Gastroesophageal sphincter (tissue), 4 donors: ENCODE data around the gene DAND5. TPM values are rescaled to one million over a fixed set of nuclear protein-coding genes. Genes with fewer than 3 reads are reported as not detected.

Experiments used
- ATAC-seq: fragments of 150-250 bp; one replicate; pipeline ENCODE4 v1.9.1; 2016; ENCODE audit warnings: mild to moderate bottlenecking, moderate library complexity
- H3K27ac ChIP-seq, 4 donors: fragments of 200-600 bp; sonication (generic) in 3 of 4; 1 replicate in 3 of 4; 2 replicates in 1 of 4; pipeline ENCODE4 v1.5.1; 2016 to 2019
- H3K27me3 ChIP-seq: fragments of 200-600 bp; sonication (generic); one replicate; pipeline ENCODE4 v1.5.1; 2019
- H3K36me3 ChIP-seq, 2 donors: fragments of 200-600 bp; sonication (generic); one replicate each; pipeline ENCODE4 v1.5.1; 2019; ENCODE audit warnings: control low read depth in 1 of 2
- H3K4me1 ChIP-seq, 3 donors: fragments of 200-600 bp; sonication (generic); 1 replicate in 2 of 3; 2 replicates in 1 of 3; pipeline ENCODE4 v1.5.1; 2016 to 2019; ENCODE audit warnings: control low read depth in 2 of 3
- H3K4me3 ChIP-seq, 2 donors: fragments of 200-600 bp; sonication (generic); one replicate each; pipeline ENCODE4 v1.5.1; 2019; ENCODE audit warnings: mild to moderate bottlenecking in 1 of 2, moderate library complexity in 1 of 2
- H3K9me3 ChIP-seq, 3 donors: fragments of 200-600 bp; sonication (generic); one replicate each; pipeline ENCODE4 v1.5.1; 2017 to 2019; ENCODE audit warnings: control low read depth in 2 of 3
- CTCF ChIP-seq, 4 experiments: fragments of 200-600 bp in 2 of 4; fragments of 450-650 bp in 2 of 4; sonication (generic) in 1 of 4; IDR thresholded peaks; one replicate each; pipeline ENCODE4 v1.5.1; 2017 to 2019; ENCODE audit warnings: antibody characterized with exemption in 4 of 4, mild to moderate bottlenecking in 2 of 4, moderate library complexity in 2 of 4
- EP300 ChIP-seq: sonication (generic); formaldehyde crosslinking; IDR thresholded peaks from one replicate; pipeline ENCODE4 v1.6.1; 2017; ENCODE audit warnings: antibody characterized with exemption, mild to moderate bottlenecking
- POLR2A ChIP-seq, 2 donors: fragments of 450-650 bp; IDR thresholded peaks; one replicate each; pipeline ENCODE4 v1.6.1; 2017; ENCODE audit warnings: antibody characterized with exemption in 2 of 2, mild to moderate bottlenecking in 2 of 2, moderate library complexity in 1 of 2
- POLR2AphosphoS5 ChIP-seq: sonication (generic); formaldehyde crosslinking; IDR thresholded peaks from one replicate; pipeline ENCODE4 v1.6.1; 2017; ENCODE audit warnings: antibody characterized with exemption
- WGBS, 2 donors: methylation state at CpG; one replicate each; pipeline ENCODE4 v1.1.5; 2018; ENCODE audit warnings: low coverage in 1 of 2; 5-methylcytosine and 5-hydroxymethylcytosine counted together
- total RNA-seq, 4 donors: library from RNA; depleted of rRNA; stranded (reverse); fragments of >200 nt; gene quantifications; one replicate each; pipeline ENCODE4 v1.1.0, GENCODE V29; 2016

The DAND5 gene
- total RNA-seq, 4 donors from 2014 or later: 0.35 TPM; not detected in 3

GRCh38 chr19:12982648-12983047 is 13.3 kb downstream of the DAND5 start:
- ATAC-seq: no peak
- H3K4me1 ChIP-seq: peaks cover 0 to 33% (median 0%) of the 10 kb centered on the region in 3 donors
- H3K4me3 ChIP-seq: no peak overlapping the region
- no peaks in the 10 kb centered on the region for H3K36me3 ChIP-seq
- H3K27ac ChIP-seq: no peak overlapping the region
- 90 to 94% methylated on average over 2 to 6 of the region's 6 CpGs for WGBS, 2 donors
- H3K9me3 ChIP-seq: no peaks in the 10 kb centered on the region
- no peak for TF ChIP-seq POLR2A (IDR thresholded peaks at IDR 0.05)
- TF ChIP-seq CTCF (IDR thresholded peaks at IDR 0.05): no peak
- no peak for TF ChIP-seq EP300
- TF ChIP-seq POLR2AphosphoS5: no peak
- no peaks in the 10 kb centered on the region for H3K27me3 ChIP-seq

GRCh38 chr19:12983091-12983490 is 13.7 kb downstream of the DAND5 start:
- H3K27ac ChIP-seq: peak overlapping the region in 1 of 4 donors; percentile 40
- no peak for TF ChIP-seq POLR2A (IDR thresholded peaks at IDR 0.05)
- no peak for TF ChIP-seq EP300
- TF ChIP-seq POLR2AphosphoS5: no peak
- no peak for TF ChIP-seq CTCF (IDR thresholded peaks at IDR 0.05)
- H3K27me3 ChIP-seq: no peaks in the 10 kb centered on the region
- WGBS, 2 donors: 51 to 83% methylated on average over 1 to 10 of the region's 10 CpGs
- ATAC-seq: no peak
- peak overlapping the region in 1 of 2 donors; percentile 40 for H3K4me3 ChIP-seq
- peaks cover 0 to 29% (median 0%) of the 10 kb centered on the region in 3 donors for H3K4me1 ChIP-seq
- H3K36me3 ChIP-seq: no peaks in the 10 kb centered on the region
- H3K9me3 ChIP-seq: no peaks in the 10 kb centered on the region

- Histone ChIP-seq H3K27ac (peak overlapping the region in 1 of 4 donors; percentile 40), H3K9me3 (no peaks in the 10 kb centered on the region), H3K4me3 (peak overlapping the region in 1 of 2 donors; percentile 40), H3K36me3 (no peaks in the 10 kb centered on the region), H3K27me3 (no peaks in the 10 kb centered on the region), H3K4me1 (peaks cover 0 to 28% (median 0%) of the 10 kb centered on the region in 3 donors)
- TF ChIP-seq POLR2A (IDR thresholded peaks at IDR 0.05) (no peak), POLR2AphosphoS5 (peak; percentile 52), EP300 (no peak), CTCF (IDR thresholded peaks at IDR 0.05) (peak in 3 of 4 experiments; percentile 97 to 99 (median 99))
- peak; percentile 88 for ATAC-seq
- 43% methylated on average over 9 of the region's 51 CpGs; no CpG with 5 or more reads in 1 of the 2 donors for WGBS, 2 donors
Observed at GRCh38 chr19:12983542-12984142, 14.3 kb downstream of the DAND5 start.

GRCh38 chr19:12984143-12984627 is 14.8 kb downstream of the DAND5 start:
- no peak for ATAC-seq
- Histone ChIP-seq H3K27me3 (no peaks in the 10 kb centered on the region), H3K4me1 (peaks cover 0 to 28% (median 0%) of the 10 kb centered on the region in 3 donors), H3K36me3 (no peaks in the 10 kb centered on the region), H3K27ac (no peak overlapping the region), H3K9me3 (no peaks in the 10 kb centered on the region), H3K4me3 (no peak overlapping the region)
- no peak for TF ChIP-seq EP300
- TF ChIP-seq POLR2A (IDR thresholded peaks at IDR 0.05): no peak
- TF ChIP-seq POLR2AphosphoS5: no peak
- TF ChIP-seq CTCF (IDR thresholded peaks at IDR 0.05): no peak
- 74 to 83% methylated on average over 1 to 3 of the region's 3 CpGs for WGBS, 2 donors

GRCh38 chr19:12984683-12985048 is 15.3 kb downstream of the DAND5 start:
- no peaks in the 10 kb centered on the region for H3K9me3 ChIP-seq
- H3K4me3 ChIP-seq: no peak overlapping the region
- ATAC-seq: no peak
- H3K27me3 ChIP-seq: no peaks in the 10 kb centered on the region
- H3K4me1 ChIP-seq: peaks cover 0 to 28% (median 0%) of the 10 kb centered on the region in 3 donors
- TF ChIP-seq CTCF (IDR thresholded peaks at IDR 0.05): no peak
- no peak for TF ChIP-seq EP300
- no peak for TF ChIP-seq POLR2AphosphoS5
- no peak for TF ChIP-seq POLR2A (IDR thresholded peaks at IDR 0.05)
- WGBS, 2 donors: no CpG with 5 or more reads among the region's 10 CpGs
- H3K36me3 ChIP-seq: no peaks in the 10 kb centered on the region
- H3K27ac ChIP-seq: no peak overlapping the region
